Hippocampal formation (tissue), 2 donors: Measurements from ENCODE around the gene TEX50.
"Not testable (repeated sequence)": the region's sequence is repeated elsewhere in the genome, so short reads cannot be mapped to it uniquely, and the experiment has no call there.

Experiments
- DNase-seq, 2 donors: peaks; one replicate each; lab custom pipeline; 2025; lab: John Stamatoyannopoulos, UW

The TEX50 gene

DNA sequence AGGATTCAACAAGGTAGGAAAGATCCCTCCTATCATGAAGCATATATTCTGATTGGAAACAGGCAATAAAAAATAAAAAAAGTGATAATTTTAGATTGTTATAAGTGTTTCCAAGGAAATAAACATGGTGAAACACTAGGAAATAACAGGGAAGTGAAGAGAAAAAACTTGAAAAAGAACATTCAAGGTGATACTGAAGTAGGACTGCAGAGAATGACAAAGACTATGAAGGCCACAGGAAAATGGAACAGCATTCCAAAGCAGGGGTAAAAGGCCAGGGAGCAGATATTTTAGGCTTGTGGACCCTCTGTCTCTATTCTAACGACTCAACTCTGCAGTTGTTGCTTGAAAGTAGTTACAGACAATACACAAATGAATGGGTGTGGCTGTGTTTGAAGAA lies 26.6 kb downstream of the TEX50 start:
- no peak for DNase-seq

DNA sequence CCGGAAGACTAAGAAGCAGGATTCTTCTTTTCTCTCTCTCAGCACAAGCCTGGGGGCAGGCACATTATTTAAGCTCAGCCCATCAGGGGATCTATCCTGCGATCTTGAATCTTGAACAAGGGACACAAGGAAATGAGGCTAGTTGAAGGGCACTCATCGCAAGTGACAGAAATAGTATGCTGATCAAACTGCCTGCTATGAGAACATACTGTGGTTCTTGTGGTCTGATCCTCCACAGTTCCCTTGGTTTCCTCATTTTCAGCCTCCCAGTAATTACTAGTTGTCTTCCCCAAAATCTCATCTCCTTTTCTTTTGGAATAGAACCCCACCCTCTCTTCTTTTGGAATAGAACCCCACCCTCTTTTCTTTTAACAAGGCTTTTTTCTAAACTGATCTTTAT lies 28.0 kb downstream of the TEX50 start:
- no peak for DNase-seq

- no peak for DNase-seq
These were observed 31.5 kb downstream of the TEX50 start for GRCh38 chr1:173666646-173667045.

GRCh38 chr1:173669491-173669941 lies 34.4 kb downstream of the TEX50 start, which contains the start of gene ANKRD45:
Gene ANKRD45 (minus strand): TSS chr1:173669851. CDS start chr1:173659418, 10,433 bp downstream.
- peak in 1 of 2 donors; percentile 5 for DNase-seq

DNA sequence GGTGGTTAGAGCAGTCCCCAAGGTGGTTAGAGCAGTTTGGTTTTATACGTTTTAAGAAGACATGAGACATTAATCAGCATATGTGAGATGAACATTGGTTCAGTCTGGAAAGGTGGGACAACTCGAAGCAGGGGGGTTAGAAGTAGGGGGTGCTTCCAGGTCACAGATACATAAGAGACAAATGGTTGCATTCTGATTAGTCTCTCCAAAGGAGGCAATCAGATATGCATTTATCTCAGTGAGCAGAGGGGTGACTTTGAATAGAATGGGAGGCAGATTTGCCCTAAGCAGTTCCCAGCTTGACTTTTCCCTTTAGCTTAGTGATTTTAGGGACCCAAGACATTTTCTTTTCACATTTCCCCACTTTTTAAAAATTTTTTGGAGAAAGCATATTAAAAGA lies 39.4 kb downstream of the TEX50 start:
- DNase-seq, result not testable (repeated sequence)

DNA sequence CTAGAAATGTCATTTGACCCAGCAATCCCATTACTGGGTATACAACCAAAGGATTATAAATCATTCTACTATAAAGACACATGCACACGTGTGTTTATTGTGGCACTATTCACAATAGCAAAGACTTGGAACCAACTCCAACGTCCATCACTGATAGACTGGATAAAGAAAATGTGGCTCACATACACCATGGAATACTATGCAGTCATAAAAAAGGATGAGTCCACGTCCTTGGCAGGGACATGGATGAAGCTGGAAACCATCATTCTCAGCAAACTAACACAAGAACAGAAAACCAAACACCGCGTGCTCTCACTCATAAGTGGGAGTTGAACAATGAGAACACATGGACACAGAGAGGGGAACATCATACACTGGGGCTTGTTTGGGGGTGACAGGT lies 45.0 kb downstream of the TEX50 start:
- not testable (repeated sequence) for DNase-seq

DNA sequence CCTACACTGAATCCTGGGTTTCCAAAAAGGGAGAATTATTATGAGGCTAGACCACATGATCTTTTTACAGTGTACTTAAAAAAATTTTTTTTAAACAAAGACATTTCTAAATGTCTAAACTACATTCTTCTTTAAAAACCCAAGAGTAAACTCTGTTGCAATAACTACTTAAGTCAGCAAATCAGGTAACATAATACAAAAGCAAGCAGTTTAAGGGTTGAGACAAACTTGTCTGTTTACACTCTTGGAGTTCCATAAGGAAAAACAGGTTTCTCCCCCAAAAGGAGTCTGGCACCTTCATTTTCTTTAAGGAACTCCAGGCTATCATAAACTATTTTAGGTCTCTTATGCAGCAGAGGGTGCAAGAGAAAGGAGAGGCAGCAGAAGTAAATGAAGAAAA lies 47.0 kb downstream of the TEX50 start:
- no peak for DNase-seq

DNA sequence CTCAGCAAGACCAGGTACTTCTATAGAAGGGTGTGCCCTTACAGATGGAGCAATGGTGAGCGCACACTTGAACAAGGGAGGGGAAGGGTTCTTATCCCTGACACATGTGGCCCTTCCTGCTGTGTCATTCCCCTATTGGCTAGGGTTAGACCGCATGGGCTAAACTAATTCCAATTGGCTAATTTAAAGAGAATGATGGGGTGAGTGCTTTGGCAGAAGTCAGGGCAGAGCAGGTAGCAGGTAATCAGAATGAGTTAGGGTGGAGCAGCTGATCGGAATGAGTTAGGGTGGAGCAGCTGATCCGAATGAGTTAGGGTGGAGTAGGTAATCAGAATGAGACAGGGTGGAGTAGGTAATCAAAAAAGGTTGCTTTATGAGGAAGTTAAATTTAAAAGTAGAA lies 48.7 kb downstream of the TEX50 start:
- DNase-seq, result not testable (repeated sequence)

- not testable (repeated sequence) for DNase-seq
These were observed 50.0 kb downstream of the TEX50 start for GRCh38 chr1:173685121-173685520.
